KMS-11 (cell line): Measurements from ENCODE around the gene CES4A.

Experiments used
- H2AFZ ChIP-seq: fragments of 200-600 bp; sonication (generic); 2 replicates; pipeline ENCODE4 v1.6.1; 2016; ENCODE audit warnings: antibody characterized with exemption, mixed run types, low read depth
- H3K27ac ChIP-seq: fragments of 200-600 bp; sonication (generic); 2 replicates; pipeline ENCODE4 v1.6.1; 2016; ENCODE audit warnings: mild to moderate bottlenecking, mixed run types
- H3K27me3 ChIP-seq: fragments of 200-600 bp; sonication (generic); 2 replicates; pipeline ENCODE4 v1.6.1; 2017; ENCODE audit warnings: mild to moderate bottlenecking, low read depth, mixed run types, moderate library complexity; ENCODE audit not compliant: insufficient read depth
- H3K36me3 ChIP-seq: fragments of 200-600 bp; sonication (generic); 2 replicates; pipeline ENCODE4 v1.6.1; 2017; ENCODE audit warnings: mild to moderate bottlenecking, mixed run types; ENCODE audit not compliant: insufficient read depth
- H3K4me1 ChIP-seq: fragments of 200-600 bp; sonication (generic); 2 replicates; pipeline ENCODE4 v1.6.1; 2016; ENCODE audit warnings: mild to moderate bottlenecking, low read depth, mixed run types; ENCODE audit not compliant: poor library complexity, severe bottlenecking
- H3K4me2 ChIP-seq: fragments of 200-600 bp; sonication (generic); 2 replicates; pipeline ENCODE4 v1.7.0; 2016; ENCODE audit warnings: mild to moderate bottlenecking, mixed run types
- H3K4me3 ChIP-seq: fragments of 200-600 bp; sonication (generic); IDR thresholded peaks from 2 replicates; pipeline ENCODE4 v1.6.1; 2017; ENCODE audit warnings: low read depth, low read length, mixed read lengths; ENCODE audit not compliant: insufficient read depth
- H3K79me2 ChIP-seq: fragments of 200-600 bp; sonication (generic); 2 replicates; pipeline ENCODE4 v1.6.1; 2016; ENCODE audit warnings: low read depth, mixed run types; ENCODE audit not compliant: insufficient read depth
- H3K9ac ChIP-seq: fragments of 200-600 bp; sonication (generic); 2 replicates; pipeline ENCODE4 v1.6.1; 2016; ENCODE audit warnings: mild to moderate bottlenecking, mixed run types
- H4K20me1 ChIP-seq: fragments of 200-600 bp; sonication (generic); 2 replicates; pipeline ENCODE4 v1.6.1; 2016; ENCODE audit warnings: mild to moderate bottlenecking, mixed run types; ENCODE audit not compliant: insufficient read depth
- CTCF ChIP-seq: fragments of 200-600 bp; sonication (generic); conservative IDR thresholded peaks from 2 replicates; pipeline ENCODE4 v1.6.1; 2017; ENCODE audit warnings: low read depth, mild to moderate bottlenecking, antibody characterized with exemption, low read length, moderate library complexity, mixed read lengths

CES4A gene

GRCh38 chr16:67030221-67030962 lies 42.0 kb downstream of the CES4A start:
- Histone ChIP-seq H3K9ac (peak overlapping the region; percentile 88), H3K27me3 (no peaks in the 10 kb centered on the region), H2AFZ (no peak overlapping the region), H3K36me3 (0 out of 2 replicates have a peak, but pooled peaks cover 11% of the 10 kb centered on the region), H3K4me3 (peak overlapping the region; percentile 4), H4K20me1 (0 out of 2 replicates have a peak, but pooled peaks cover 8% of the 10 kb centered on the region), H3K27ac (peak overlapping the region; percentile 84), H3K4me1 (peaks cover 39% of the 10 kb centered on the region), H3K4me2 (peak overlapping the region; percentile 65), H3K79me2 (peaks cover 62% of the 10 kb centered on the region)
- no peak for TF ChIP-seq CTCF

DNA sequence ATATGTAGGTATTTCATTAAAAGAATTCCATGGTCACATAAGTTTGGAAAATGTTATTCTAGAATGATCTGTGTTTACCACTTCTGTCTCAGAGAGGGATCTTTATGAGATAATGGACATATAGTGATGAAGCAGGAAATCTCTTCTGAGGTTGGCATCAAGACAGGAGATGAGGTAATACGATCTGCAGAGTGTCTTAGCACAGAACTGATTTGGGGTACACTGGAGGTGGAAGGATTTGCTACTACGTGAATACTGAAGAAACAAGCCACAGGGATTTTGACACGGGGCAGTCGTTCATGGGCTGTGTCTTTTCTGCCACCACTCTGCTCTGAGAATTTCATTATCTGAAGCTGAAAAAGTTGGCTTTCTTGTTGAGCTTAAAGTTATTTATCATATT lies 46.1 kb downstream of the CES4A start:
- TF ChIP-seq CTCF: no peak
- Histone ChIP-seq H3K4me2 (no peak overlapping the region), H3K27me3 (no peaks in the 10 kb centered on the region), H3K36me3 (0 out of 2 replicates have a peak, but pooled peaks cover 11% of the 10 kb centered on the region), H3K9ac (no peak overlapping the region), H3K4me1 (peaks cover 48% of the 10 kb centered on the region), H3K4me3 (no peak overlapping the region), H2AFZ (no peak overlapping the region), H3K27ac (no peak overlapping the region), H4K20me1 (peaks cover 8% of the 10 kb centered on the region; the same call in 1 of the 2 replicates), H3K79me2 (peaks cover 96% of the 10 kb centered on the region)

DNA sequence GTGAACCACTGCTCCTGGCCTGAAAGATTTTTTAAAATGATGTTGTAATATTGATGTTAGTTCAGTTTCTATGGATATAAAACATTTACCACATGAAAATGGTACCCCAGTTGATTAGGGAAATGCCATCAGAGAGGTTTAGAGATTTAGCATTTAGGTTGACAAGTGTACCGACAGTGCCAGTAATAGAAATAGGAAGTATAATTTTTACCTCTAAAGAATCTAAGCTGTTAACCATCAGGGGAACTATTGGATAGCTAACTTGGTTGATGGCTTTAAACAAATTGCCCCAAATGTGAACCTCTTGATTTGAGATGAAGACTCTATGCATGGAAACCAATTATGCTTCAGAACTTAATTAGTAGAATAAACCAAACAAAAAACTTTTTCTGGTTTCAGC lies 47.0 kb downstream of the CES4A start:
- Histone ChIP-seq H3K4me1 (peaks cover 46% of the 10 kb centered on the region), H3K36me3 (0 out of 2 replicates have a peak, but pooled peaks cover 11% of the 10 kb centered on the region), H3K9ac (no peak overlapping the region), H3K79me2 (peaks cover 96% of the 10 kb centered on the region), H3K4me2 (no peak overlapping the region), H3K27me3 (no peaks in the 10 kb centered on the region), H3K4me3 (no peak overlapping the region), H2AFZ (no peak overlapping the region), H3K27ac (no peak overlapping the region), H4K20me1 (peaks cover 8% of the 10 kb centered on the region; the same call in 1 of the 2 replicates)
- no peak for TF ChIP-seq CTCF

- no peak for TF ChIP-seq CTCF
- 0 out of 2 replicates have a peak, but pooled peaks cover 4% of the 10 kb centered on the region for H3K36me3 ChIP-seq
- peak overlapping the region; percentile 26 for H3K4me2 ChIP-seq
- peaks cover 37% of the 10 kb centered on the region for H3K4me1 ChIP-seq
- no peak overlapping the region for H3K9ac ChIP-seq
- H3K79me2 ChIP-seq: peaks cover 96% of the 10 kb centered on the region
- H3K27ac ChIP-seq: no peak overlapping the region
- peaks cover 8% of the 10 kb centered on the region; the same call in 1 of the 2 replicates for H4K20me1 ChIP-seq
- H3K27me3 ChIP-seq: no peaks in the 10 kb centered on the region
- H3K4me3 ChIP-seq: no peak overlapping the region
- no peak overlapping the region for H2AFZ ChIP-seq
These were observed 47.9 kb downstream of the CES4A start for GRCh38 chr16:67036323-67036741.
